Karpas-422 (cell line): ENCODE measurements around the gene NEIL1. TPM values are rescaled to one million over a fixed set of nuclear protein-coding genes. Genes with fewer than 3 reads are reported as not detected.

ENCODE experiments used
- DNase-seq: peaks from one replicate; pipeline ENCODE4 v3.0.0-alpha.2; 2015
- H2AFZ ChIP-seq: fragments of 200-600 bp; sonication (generic); 2 replicates; pipeline ENCODE4 v1.6.1; 2014; ENCODE audit warnings: antibody characterized with exemption, low read length, mixed read lengths
- H3K27ac ChIP-seq: fragments of 200-600 bp; sonication (generic); 2 replicates; pipeline ENCODE4 v1.5.1; 2014; ENCODE audit warnings: mild to moderate bottlenecking, low read length, moderate library complexity
- H3K27me3 ChIP-seq: fragments of 200-600 bp; sonication (generic); 2 replicates; pipeline ENCODE4 v1.6.1; 2014; ENCODE audit warnings: low read length, mixed read lengths
- H3K36me3 ChIP-seq: fragments of 200-600 bp; sonication (generic); 2 replicates; pipeline ENCODE4 v1.6.1; 2014; ENCODE audit warnings: low read length, mixed read lengths; ENCODE audit not compliant: insufficient read depth
- H3K4me1 ChIP-seq: fragments of 200-600 bp; sonication (generic); 2 replicates; pipeline ENCODE4 v1.6.1; 2014; ENCODE audit warnings: mild to moderate bottlenecking, low read length, mixed read lengths
- H3K4me2 ChIP-seq: fragments of 200-600 bp; sonication (generic); 2 replicates; pipeline ENCODE4 v1.6.1; 2014; ENCODE audit warnings: low read length, low read depth, mild to moderate bottlenecking; ENCODE audit not compliant: poor library complexity, severe bottlenecking
- H3K4me3 ChIP-seq: fragments of 200-600 bp; sonication (generic); 2 replicates; pipeline ENCODE4 v1.5.1; 2014; ENCODE audit warnings: mild to moderate bottlenecking, antibody characterized with exemption, low read length, mixed read lengths
- H3K79me2 ChIP-seq: fragments of 200-600 bp; sonication (generic); 2 replicates; pipeline ENCODE4 v1.6.1; 2014; ENCODE audit warnings: mild to moderate bottlenecking, low read length, mixed read lengths
- H3K9ac ChIP-seq: fragments of 200-600 bp; sonication (generic); 2 replicates; pipeline ENCODE4 v1.6.0; 2014; ENCODE audit warnings: low read length
- H3K9me2 ChIP-seq: fragments of 200-600 bp; sonication (generic), shearing (Covaris generic); replicated peaks from 2 replicates; pipeline ENCODE4 v1.6.0; 2014; ENCODE audit warnings: mild to moderate bottlenecking, low read length, moderate library complexity; ENCODE audit not compliant: insufficient read depth
- H3K9me3 ChIP-seq: fragments of 300-700, 200-600 bp; sonication (generic); 2 replicates; pipeline ENCODE4 v1.6.1; 2014; ENCODE audit warnings: low read length, mixed read lengths
- H4K20me1 ChIP-seq: fragments of 200-600 bp; sonication (generic); 2 replicates; pipeline ENCODE4 v1.6.1; 2014; ENCODE audit warnings: mild to moderate bottlenecking, antibody characterized with exemption, low read length, low read depth; ENCODE audit not compliant: insufficient read depth
- total RNA-seq: library from RNA; depleted of rRNA; stranded (reverse); fragments of >200 nt; shearing (Covaris generic); gene quantifications from 2 replicates; pipeline ENCODE4 v1.2.3, GENCODE V29; 2014; ENCODE audit warnings: low replicate concordance; rRNA removed

The NEIL1 gene
- total RNA-seq, 1 experiment from 2014 or later: 22.0 TPM

GRCh38 chr15:75389791-75390382 is 43.0 kb downstream of the NEIL1 start:
- no peaks in the 10 kb centered on the region for H3K27me3 ChIP-seq
- H4K20me1 ChIP-seq: no peaks in the 10 kb centered on the region
- H3K9me3 ChIP-seq: no peaks in the 10 kb centered on the region
- H3K9me2 ChIP-seq: no peaks in the 10 kb centered on the region
- no peak for DNase-seq
- H3K9ac ChIP-seq: no peak overlapping the region
- H3K36me3 ChIP-seq: peaks cover 68% of the 10 kb centered on the region
- no peak overlapping the region for H3K4me3 ChIP-seq
- H3K4me2 ChIP-seq: no peak overlapping the region
- peaks cover 27% of the 10 kb centered on the region for H3K79me2 ChIP-seq
- no peaks in the 10 kb centered on the region for H3K4me1 ChIP-seq
- H3K27ac ChIP-seq: no peak overlapping the region
- H2AFZ ChIP-seq: no peak overlapping the region

GRCh38 chr15:75397494-75397893 is 50.7 kb downstream of the NEIL1 start:
- no peak overlapping the region for H2AFZ ChIP-seq
- H3K27ac ChIP-seq: no peak overlapping the region
- no peak for DNase-seq
- no peak overlapping the region for H3K9ac ChIP-seq
- peaks cover 27% of the 10 kb centered on the region for H3K79me2 ChIP-seq
- peaks cover 4% of the 10 kb centered on the region; the same call in 1 of the 2 replicates for H4K20me1 ChIP-seq
- no peak overlapping the region for H3K4me2 ChIP-seq
- H3K4me3 ChIP-seq: no peak overlapping the region
- H3K9me2 ChIP-seq: no peaks in the 10 kb centered on the region
- no peaks in the 10 kb centered on the region for H3K4me1 ChIP-seq
- H3K9me3 ChIP-seq: no peaks in the 10 kb centered on the region
- no peaks in the 10 kb centered on the region for H3K27me3 ChIP-seq
- peaks cover 56% of the 10 kb centered on the region for H3K36me3 ChIP-seq

GRCh38 chr15:75403892-75404291 is 57.1 kb downstream of the NEIL1 start:
- Histone ChIP-seq H4K20me1 (no peaks in the 10 kb centered on the region; the same call in 1 of the 2 replicates), H3K9ac (no peak overlapping the region), H3K9me2 (no peaks in the 10 kb centered on the region), H3K4me3 (no peak overlapping the region), H3K27ac (no peak overlapping the region), H3K4me1 (no peaks in the 10 kb centered on the region), H3K36me3 (peaks cover 49% of the 10 kb centered on the region), H2AFZ (no peak overlapping the region), H3K9me3 (no peaks in the 10 kb centered on the region), H3K79me2 (peaks cover 21% of the 10 kb centered on the region; the same call in 1 of the 2 replicates), H3K4me2 (no peak overlapping the region), H3K27me3 (no peaks in the 10 kb centered on the region)
- no peak for DNase-seq

Other genes with a start within 250 kb of the NEIL1 start
- gene C15orf39, start 145.2 kb upstream of the NEIL1 start, total RNA-seq: 11.3 and 17.5 TPM in 2 replicates
- not detected in 2 replicates for gene GOLGA6C, start 88.7 kb upstream of the NEIL1 start, total RNA-seq
- not detected in 2 replicates for gene GOLGA6D, start 64.2 kb upstream of the NEIL1 start, total RNA-seq
- gene COMMD4, start 11.0 kb upstream of the NEIL1 start, total RNA-seq: 43.6 and 108 TPM in 2 replicates
- gene MAN2C1, start 21.6 kb downstream of the NEIL1 start, total RNA-seq: 78.7 and 131 TPM in 2 replicates
- gene SIN3A, start 104.7 kb downstream of the NEIL1 start, total RNA-seq: 28.9 and 45.3 TPM in 2 replicates
- 22.4 and 31.2 TPM in 2 replicates for gene PTPN9, start 232.3 kb downstream of the NEIL1 start, total RNA-seq